ENCODE measurements around the gene HOXB8. TPM values are rescaled to one million over a fixed set of nuclear protein-coding genes. Genes with fewer than 3 reads are reported as not detected.

HOXB8 gene
- total and polyA plus RNA-seq, 2 experiments from 2014 or later, result not detected

DNA sequence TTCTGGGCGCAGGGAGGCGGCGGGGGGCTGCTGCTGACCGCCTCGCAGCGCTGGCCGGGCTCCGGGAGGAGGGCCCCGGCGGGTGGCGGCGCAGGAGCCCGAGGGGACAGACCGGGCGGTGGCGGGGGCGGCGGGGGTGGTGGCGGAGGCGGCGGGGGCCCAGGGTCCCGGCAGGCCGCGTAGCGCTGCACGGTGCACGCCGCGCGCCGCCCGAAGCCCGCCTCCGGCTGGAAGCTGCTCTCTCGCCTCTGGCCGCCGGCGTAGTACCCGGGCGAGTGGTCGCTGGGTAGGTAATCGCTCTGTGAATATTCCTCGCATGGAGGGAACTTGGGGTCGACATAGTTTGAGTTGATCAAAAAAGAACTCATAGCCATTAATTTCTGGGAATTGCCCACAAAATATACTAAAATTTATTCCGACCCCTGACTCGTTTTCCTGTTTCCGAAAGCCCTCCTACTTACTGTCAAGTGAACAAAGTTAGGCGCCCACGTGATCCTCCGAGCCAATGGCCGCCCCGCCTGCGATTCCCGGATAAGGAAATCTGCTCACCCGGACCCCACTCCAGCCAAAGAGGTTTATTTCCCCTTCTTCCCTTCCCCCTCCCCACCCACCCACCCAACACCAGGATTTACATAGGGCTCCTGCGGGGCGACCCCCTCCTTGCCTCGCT, 37.0 kb downstream of the HOXB8 start, which contains the start of gene HOXB4 (continued):
- TF ChIP-seq, protein P1, sequence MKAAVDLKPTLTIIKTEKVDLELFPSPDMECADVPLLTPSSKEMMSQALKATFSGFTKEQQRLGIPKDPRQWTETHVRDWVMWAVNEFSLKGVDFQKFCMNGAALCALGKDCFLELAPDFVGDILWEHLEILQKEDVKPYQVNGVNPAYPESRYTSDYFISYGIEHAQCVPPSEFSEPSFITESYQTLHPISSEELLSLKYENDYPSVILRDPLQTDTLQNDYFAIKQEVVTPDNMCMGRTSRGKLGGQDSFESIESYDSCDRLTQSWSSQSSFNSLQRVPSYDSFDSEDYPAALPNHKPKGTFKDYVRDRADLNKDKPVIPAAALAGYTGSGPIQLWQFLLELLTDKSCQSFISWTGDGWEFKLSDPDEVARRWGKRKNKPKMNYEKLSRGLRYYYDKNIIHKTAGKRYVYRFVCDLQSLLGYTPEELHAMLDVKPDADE (IDR thresholded peaks at IDR 0.05), result no peak
- TF ChIP-seq ZNF114 (CRISPR knock-in tag; IDR thresholded peaks at IDR 0.05), result no peak

DNA sequence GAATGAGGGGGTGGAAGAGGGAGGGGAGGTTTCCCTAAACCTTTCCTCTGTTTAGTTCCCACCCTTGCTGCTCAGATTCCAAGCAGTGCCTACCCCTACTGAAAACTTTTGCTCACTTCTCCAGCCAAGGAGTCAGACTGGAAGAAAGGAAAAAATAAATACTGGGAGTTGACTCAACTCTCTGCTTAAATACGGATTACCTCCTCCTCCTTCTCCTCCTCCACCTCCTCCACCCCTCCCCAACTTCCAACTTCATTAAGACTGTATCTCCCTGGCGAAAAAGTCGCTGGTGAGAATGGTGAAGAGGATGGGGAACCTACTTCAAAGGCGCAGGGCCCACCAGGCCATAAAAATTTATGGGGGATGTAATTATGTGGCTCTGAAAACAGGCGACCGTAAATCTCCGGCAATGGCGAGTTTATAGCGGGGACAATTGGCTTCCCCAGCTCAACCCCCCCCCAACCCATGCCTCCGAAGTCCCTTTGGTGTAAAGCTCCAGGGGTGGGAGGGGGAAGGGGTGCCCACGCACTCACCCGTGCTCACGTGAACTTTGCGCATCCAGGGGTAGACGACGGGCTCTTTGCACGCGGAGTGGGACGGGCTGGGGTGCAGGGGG, 37.7 kb downstream of the HOXB8 start:
- Histone ChIP-seq H3K27ac (ENCODE audit: low read depth) (no peak overlapping the region), H3K4me2 (peak overlapping the region; percentile 62), H2AFZ (no peak overlapping the region), H3K4me3 (peak overlapping the region; percentile 23; the same call in 1 of the 2 replicates), H3K4me1 (ENCODE audit: insufficient read depth) (peaks cover 61% of the 10 kb centered on the region), H4K20me1 (replicated peaks; ENCODE audit: insufficient read depth) (peaks cover 59% of the 10 kb centered on the region), H3K36me3 (ENCODE audit: insufficient read depth) (no peaks in the 10 kb centered on the region), H3K9me2 (ENCODE audit: insufficient read depth) (no peaks in the 10 kb centered on the region), H3K27me3 (ENCODE audit: insufficient read depth) (peaks cover 100% of the 10 kb centered on the region), H3F3A (replicated peaks; ENCODE audit: low read depth) (peaks cover 67% of the 10 kb centered on the region), H3K79me2 (replicated peaks; ENCODE audit: insufficient read depth) (no peaks in the 10 kb centered on the region)
- no peak for DNase-seq (ENCODE audit: low spot score)
- peaks cover 10% of the 10 kb centered on the region for H3K9me3 Mint-ChIP-seq
- ATAC-seq, result no peak
- H3K4me1 Mint-ChIP-seq, result peaks cover 31% of the 10 kb centered on the region
- peaks cover 45% of the 10 kb centered on the region for H3K27me3 Mint-ChIP-seq (ENCODE audit: insufficient read depth, low read depth, poor library complexity)
- H3K4me3 Mint-ChIP-seq, result peak overlapping the region; percentile 52
- H3K36me3 Mint-ChIP-seq (ENCODE audit: low read depth), result no peaks in the 10 kb centered on the region
- no peak overlapping the region for H3K27ac Mint-ChIP-seq
- TF ChIP-seq EZH2 (IDR thresholded peaks at IDR 0.05; ENCODE audit: low read depth, unreplicated experiment) (peak; percentile 97), POLR2AphosphoS5 (IDR thresholded peaks at IDR 0.05; ENCODE audit: low read depth) (no peak)

DNA sequence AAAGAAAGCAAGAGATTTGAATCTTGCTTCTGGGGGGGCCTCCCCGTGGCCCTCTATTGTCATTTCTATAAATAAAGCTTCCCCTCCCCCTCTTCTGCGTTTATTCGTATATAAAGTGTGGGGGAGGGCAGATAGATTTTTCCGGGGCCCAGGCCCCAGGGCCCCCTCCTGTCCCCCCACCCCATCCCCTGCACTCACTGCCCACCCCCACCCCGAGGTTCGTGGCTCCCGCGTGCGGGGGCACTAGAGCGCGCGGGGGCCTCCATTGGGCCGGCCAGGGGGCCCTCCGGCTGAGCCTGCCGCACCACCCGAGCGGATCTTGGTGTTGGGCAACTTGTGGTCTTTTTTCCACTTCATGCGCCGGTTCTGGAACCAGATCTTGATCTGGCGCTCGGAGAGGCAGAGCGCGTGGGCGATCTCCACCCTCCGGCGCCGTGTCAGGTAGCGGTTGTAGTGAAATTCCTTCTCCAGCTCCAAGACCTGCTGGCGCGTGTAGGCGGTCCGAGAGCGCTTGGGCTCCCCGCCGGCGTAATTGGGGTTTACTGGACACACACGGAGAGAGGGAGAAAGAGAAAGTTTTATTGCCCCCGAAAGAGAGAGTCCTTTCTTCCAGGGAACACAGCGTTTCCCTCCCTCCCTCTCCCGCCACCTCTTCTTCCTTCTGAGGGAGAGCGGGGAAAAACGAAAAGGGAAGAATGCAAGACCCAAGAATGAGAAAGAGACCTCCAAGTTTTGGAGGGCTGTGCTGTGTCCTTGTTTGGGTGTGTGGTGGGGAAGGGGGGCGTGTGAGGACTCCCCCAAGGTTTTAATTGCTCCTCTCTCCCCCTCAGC, 38.4 kb downstream of the HOXB8 start:
- H3K79me2 ChIP-seq (replicated peaks; ENCODE audit: insufficient read depth), result no peaks in the 10 kb centered on the region
- peaks cover 100% of the 10 kb centered on the region for H3K27me3 ChIP-seq (ENCODE audit: insufficient read depth)
- no peaks in the 10 kb centered on the region for H3K36me3 ChIP-seq (ENCODE audit: insufficient read depth)
- H3K4me3 ChIP-seq, result 0 out of 2 replicates have a peak overlapping the region, but pooled peaks have one; percentile 28
- H3F3A ChIP-seq (replicated peaks; ENCODE audit: low read depth), result peaks cover 71% of the 10 kb centered on the region
- no peaks in the 10 kb centered on the region for H3K9me2 ChIP-seq (ENCODE audit: insufficient read depth)
- peak; percentile 9; the same call in 2 of the 3 replicates for ATAC-seq
- no peak overlapping the region for H2AFZ ChIP-seq
- DNase-seq (ENCODE audit: low spot score), result no peak
- peak overlapping the region; percentile 62 for H3K4me2 ChIP-seq
- TF ChIP-seq STAT1 (IDR thresholded peaks at IDR 0.05; ENCODE audit: unreplicated experiment), result no peak
- TF ChIP-seq CREB1 (CRISPR knock-in tag; IDR thresholded peaks at IDR 0.05; ENCODE audit: low read depth), result no peak
- TF ChIP-seq EZH2 (IDR thresholded peaks at IDR 0.05; ENCODE audit: low read depth, unreplicated experiment), result peak; percentile 91
- peak; percentile 54 for TF ChIP-seq EZH2phosphoT487 (IDR thresholded peaks at IDR 0.05; ENCODE audit: unreplicated experiment)
- H4K20me1 ChIP-seq (replicated peaks; ENCODE audit: insufficient read depth), result peaks cover 66% of the 10 kb centered on the region
- Mint-ChIP-seq H3K27me3 (ENCODE audit: insufficient read depth, low read depth, poor library complexity) (peaks cover 37% of the 10 kb centered on the region), H3K4me1 (peaks cover 31% of the 10 kb centered on the region), H3K27ac (no peak overlapping the region), H3K4me3 (no peak overlapping the region), H3K36me3 (ENCODE audit: low read depth) (no peaks in the 10 kb centered on the region), H3K9me3 (peaks cover 10% of the 10 kb centered on the region)
- no peak overlapping the region for H3K27ac ChIP-seq (ENCODE audit: low read depth)
- peaks cover 58% of the 10 kb centered on the region for H3K4me1 ChIP-seq (ENCODE audit: insufficient read depth)
